GM18499 (cell line): Measurements from ENCODE around the gene NCOA3.
"Not testable (repeated sequence)": the region's sequence is repeated elsewhere in the genome, so short reads cannot be mapped to it uniquely, and the experiment has no call there.

Source experiments
- ATAC-seq: cut with Tn5 transposase; IDR thresholded peaks from one replicate; pipeline ENCODE4 v1.9.1; 2021; ENCODE audit warnings: moderate number of reproducible peaks; ENCODE audit not compliant: insufficient read depth, unreplicated experiment

Gene NCOA3

DNA sequence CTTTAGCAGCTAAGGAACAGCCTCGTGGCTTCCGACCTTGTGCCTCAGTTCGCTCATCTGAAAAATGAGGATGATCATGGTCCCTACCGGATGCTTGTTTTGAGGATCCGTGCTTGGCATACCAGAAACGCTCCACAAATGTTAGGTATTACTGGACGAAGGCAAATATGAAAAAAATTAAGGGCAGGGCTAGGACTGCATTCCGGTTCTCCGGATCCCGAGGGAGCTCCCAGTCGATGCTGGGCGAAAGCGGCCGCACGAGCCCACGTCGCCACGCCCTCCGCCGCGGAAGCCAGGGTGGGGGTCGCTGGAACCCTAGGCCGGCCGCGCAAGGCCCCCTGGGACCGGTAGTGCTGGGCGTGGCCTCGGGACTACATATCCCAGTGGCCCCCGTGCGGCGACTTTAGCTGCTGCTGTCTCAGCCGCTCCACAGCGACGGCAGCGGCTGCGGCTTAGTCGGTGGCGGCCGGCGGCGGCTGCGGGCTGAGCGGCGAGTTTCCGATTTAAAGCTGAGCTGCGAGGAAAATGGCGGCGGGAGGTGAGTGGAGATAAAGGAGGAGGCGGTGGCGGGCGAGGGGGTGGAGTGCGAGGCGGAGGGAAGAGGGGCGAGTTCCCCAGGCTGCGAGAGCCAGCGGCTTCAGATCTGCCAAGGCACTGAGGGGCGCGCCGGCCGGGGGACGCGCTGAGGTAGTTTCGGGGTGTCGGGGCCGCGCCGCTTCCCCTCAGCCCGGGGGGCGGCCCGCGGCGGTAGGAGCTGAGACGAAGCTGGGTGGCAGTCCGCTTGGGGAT, at the start of gene NCOA3:
NCOA3 (plus strand) TSS at position 406 of the 789 bp plus-strand sequence. CDS start 120,361 bp downstream, outside the sequence.
- ATAC-seq, result peak; percentile 35

GRCh38 chr20:47452736-47453161, 48.9 kb upstream of the NCOA3 start:
- ATAC-seq, result no peak

DNA sequence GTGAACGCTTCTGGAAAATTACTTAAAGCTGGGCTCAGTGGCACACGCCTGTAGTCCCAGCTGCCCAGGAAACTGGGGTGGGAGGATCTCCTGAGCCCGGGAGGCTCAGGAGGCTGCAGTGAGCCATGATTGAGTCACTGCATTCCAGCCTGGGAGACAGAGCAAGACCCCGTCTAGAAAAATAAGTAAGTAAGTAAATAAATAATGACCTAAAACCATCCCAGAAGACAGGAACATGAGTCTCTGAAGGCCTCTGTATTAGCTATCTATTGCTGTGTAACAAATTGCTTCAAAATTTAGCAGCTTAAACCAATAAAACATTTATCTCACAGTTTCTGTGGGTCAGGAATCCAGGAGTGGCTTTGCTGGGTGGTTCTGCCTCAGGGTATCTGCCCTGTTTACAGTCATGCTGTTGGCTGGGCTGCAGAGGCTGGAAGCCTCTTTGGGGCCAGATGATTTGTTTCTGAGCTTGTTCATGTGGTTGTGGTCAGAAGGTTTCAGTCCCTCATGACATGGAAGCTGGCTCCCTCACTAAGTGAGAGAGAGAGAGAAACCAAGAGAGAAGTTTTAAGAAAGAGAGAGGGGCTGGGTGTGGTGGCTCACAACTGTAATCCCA, 48.4 kb upstream of the NCOA3 start:
- peak; percentile 64 for ATAC-seq

DNA sequence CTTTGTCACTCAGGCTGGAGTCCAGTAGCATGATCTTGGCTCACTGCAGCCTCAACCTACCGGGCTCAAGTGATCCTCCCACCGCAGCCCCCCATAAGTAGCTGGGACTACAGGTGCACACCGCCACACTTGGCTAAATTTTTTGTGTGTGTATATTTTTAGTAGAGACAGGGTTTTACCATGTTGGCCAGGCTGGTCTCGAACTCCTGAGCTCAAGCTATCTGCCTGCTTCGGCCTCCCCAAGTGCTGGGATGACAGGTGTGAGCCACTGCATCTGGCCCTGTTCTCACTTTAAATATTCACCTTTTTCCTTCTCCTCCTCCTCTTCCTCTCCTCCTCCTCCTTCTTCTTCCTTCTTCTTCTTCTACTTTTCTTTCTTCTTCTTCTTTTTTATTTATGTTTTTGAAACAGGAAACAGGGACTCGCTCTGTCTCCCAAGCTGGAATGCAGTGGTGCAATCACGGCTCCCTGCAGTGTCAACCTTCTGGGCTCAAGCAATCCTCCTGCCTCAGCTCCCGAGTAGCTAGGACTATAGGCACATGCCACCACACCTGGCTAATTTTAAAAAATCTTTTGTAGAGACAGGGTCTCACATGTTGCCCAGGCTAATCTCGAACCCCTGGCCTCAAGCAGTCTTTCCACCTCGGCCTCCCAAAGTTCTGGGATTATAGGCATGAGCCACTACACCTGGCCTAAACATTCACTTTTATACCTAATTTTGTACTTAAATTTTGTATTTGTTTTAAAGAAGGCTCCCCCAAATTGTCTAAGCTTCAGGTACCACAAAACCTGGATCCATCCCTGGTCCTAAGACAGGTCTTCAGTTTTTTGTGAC, 47.2 kb upstream of the NCOA3 start:
- ATAC-seq, result no peak

DNA sequence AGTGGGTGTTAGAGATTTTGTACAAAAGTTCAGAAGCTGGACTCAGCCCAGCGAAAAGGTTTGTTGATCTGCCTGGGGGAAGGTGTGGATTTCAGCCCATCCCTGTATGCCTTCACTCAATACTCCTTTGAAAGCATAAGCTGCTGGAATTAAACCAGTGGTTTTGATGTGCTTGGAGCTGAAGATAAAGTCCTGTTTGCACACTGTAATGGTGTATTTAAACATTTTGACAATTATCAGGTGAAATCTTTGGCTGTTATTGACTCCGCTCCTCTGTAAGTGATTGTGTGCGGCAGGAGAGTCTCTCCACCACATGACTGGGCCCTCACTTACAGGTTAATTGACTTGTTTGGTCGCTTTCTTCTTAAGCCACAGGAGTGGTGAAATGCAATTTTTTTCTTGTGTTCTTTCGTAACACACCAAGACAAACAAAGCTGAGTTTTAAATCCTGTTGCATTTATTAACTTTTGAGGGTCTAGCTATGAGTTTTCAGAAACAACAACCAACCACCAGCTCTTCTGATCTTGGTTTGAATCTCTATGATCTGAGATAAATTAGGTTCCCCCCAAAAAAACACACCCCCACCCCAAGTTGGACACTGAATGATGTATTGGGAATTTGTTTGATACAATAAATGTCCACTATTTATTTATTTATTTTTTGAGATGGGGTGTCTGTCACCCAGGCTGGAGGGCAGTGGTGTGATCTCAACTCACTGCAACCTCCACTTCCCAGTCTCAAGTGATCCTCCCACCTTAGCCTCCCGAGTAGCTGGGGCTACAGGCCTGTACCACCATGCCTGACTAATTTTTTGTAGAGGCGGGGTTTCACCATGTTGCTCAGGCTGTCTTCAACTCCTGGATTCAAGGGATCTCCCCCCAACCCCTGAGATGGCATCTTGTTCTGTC, 46.3 kb upstream of the NCOA3 start:
- ATAC-seq, result no peak

- no peak for ATAC-seq
These were observed 45.6 kb upstream of the NCOA3 start for GRCh38 chr20:47456041-47456537.

GRCh38 chr20:47456952-47457724, 44.5 kb upstream of the NCOA3 start:
- no peak for ATAC-seq

- not testable (repeated sequence) for ATAC-seq
These were observed 43.2 kb upstream of the NCOA3 start for GRCh38 chr20:47458280-47459050.

DNA sequence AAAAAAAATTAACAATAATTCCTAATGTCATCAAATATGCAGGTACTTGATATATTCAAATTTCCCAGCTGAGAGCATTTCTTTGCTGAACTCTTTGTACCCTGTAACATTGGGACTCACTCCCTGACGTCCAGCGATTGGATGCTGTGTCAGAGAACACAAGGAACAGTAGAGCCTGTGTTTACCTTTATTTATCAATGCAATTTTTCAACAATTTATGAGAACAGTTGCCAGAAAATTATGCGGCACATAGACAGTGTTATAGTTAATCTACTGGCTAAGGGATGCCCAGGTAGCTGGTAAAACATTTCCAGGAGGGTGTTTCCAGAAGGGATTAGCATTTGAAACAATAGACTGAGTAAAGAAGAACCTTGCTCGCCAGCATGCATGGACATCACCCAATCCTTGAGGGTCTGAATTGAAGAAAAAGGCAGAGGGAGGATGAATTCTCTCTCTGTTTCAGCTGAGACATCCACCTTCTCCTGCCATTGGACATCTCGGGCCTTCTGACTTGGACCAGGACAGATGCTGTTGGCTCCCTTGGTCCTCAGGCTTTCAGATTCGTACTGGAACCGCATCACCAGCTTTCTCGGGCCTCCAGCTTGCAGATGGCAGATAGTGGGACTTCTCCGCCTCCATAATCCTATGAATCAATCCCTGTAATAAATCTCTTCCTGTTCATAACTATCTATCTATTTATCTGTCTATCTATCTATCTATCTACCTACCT, 42.2 kb upstream of the NCOA3 start:
- ATAC-seq, result no peak

DNA sequence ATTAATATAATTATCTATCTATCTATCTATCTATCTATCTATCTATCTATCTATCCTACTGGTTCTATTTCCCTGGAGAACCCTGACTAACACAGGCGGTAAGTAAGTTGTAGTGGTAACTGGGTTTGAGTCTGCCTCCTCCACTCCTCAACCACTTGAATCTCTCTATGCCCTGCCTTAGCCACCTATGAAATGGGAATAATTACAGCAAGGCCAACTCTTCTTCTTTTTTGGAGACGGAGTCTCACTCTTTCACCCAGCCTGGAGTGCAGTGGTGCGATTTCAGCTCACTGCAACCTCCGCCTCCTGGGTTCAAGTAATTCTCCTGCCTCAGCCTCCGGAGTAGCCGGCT, 41.0 kb upstream of the NCOA3 start:
- ATAC-seq, result not testable (repeated sequence)

GRCh38 chr20:47461120-47461685, 40.5 kb upstream of the NCOA3 start:
- ATAC-seq, result no peak

DNA sequence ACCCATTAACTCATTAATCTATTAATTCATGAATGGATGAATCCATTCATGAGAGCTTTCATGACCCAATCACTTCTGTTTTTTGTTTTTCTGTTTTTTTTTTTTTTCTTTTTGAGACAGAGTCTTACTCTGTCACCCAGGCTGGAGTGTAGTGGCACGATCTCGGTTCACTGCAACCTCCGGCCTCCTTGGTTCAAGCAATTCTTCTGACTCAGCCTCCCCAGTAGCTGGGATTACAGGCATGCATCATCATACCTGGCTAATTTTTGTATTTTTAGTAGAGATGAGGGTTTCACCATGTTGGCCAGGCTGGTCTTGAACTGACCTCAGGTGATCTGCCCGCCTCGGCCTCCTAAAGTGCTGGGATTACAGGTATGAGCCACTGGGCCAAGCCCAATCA, 39.8 kb upstream of the NCOA3 start:
- not testable (repeated sequence) for ATAC-seq

- no peak for ATAC-seq
These were observed 37.1 kb upstream of the NCOA3 start for GRCh38 chr20:47464380-47465101.

DNA sequence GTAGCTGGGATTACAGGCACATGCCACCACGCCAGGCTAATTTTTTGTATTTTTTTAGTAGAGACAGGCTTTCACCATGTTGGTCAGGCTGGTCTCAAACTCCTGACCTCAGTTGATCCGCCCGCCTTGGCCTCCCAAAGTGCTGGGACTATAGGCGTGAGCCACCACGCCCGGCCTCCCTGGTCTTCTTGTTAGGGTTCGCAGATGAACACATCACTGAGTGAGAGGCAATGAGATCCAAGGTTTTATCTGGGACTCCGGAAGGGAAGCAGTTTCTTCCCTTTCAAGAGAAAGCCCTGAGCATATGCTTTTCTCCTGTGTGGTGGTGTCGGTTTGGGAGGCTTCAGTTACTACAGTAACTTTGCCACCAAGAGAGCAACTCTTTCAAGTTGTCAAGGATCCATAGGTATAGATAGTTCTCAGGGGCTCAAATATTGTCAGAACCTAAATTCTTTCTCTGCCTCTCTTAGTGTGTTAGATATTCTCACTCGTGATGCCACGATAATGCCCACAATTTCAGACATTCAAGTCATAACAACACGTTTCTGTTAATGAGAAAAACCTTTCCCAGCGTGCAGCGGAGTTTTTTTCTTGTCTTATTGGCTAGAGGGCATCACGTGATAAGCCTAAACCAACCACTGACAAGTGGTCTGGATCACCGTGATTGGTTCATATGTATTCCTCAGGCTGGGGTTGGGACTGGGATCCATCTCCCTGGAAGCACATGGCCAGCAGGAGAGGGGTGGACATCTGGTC, 36.2 kb upstream of the NCOA3 start:
- no peak for ATAC-seq

DNA sequence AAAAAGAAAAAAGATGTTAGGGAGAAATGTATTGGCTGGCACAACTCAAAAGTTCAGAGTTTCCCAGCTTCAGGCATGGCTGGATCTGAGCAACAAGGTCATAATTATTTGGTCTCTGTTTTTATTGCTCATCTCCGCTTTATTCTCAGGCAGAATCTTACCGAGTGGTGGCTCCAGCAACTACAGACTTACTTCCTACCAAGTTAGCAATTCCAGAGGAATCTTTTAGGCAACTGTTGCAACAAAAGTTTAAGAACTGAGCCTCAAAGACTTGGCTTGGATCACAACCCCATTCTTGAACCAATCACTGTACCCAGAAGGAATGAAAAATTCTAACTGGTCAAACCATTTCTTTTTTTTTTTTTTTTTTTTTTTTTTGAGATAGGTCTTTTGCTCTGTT, 35.5 kb upstream of the NCOA3 start:
- no peak for ATAC-seq
